ENCODE measurements around the gene ZFAND2A. TPM values are rescaled to one million over a fixed set of nuclear protein-coding genes. Genes with fewer than 3 reads are reported as not detected.
"Not testable (repeated sequence)": the region's sequence is repeated elsewhere in the genome, so short reads cannot be mapped to it uniquely, and the experiment has no call there.

The ZFAND2A gene
- total RNA-seq, 1 experiment from 2014 or later: 14.5 TPM

GRCh38 chr7:1150400-1151002 is 9.5 kb downstream of the ZFAND2A start:
- no peak for TF ChIP-seq ZMAT4 (CRISPR knock-in tag; IDR thresholded peaks at IDR 0.05)
- no peak for TF ChIP-seq FOXP1 (CRISPR knock-in tag; IDR thresholded peaks at IDR 0.05; ENCODE audit: borderline replicate concordance)
- no peak for TF ChIP-seq TEAD1 (CRISPR knock-in tag; IDR thresholded peaks at IDR 0.05)
- no peak for TF ChIP-seq GABPB1 (CRISPR knock-in tag; IDR thresholded peaks at IDR 0.05)
- TF ChIP-seq ZNF671 (CRISPR knock-in tag; IDR thresholded peaks at IDR 0.05): no peak
- TF ChIP-seq ETV6 (CRISPR knock-in tag; IDR thresholded peaks at IDR 0.05): no peak
- TF ChIP-seq RORB (CRISPR knock-in tag; IDR thresholded peaks at IDR 0.05): no peak
- TF ChIP-seq OVOL2 (CRISPR knock-in tag; IDR thresholded peaks at IDR 0.05; ENCODE audit: borderline replicate concordance): no peak
- Mint-ChIP-seq H3K4me1 (no peaks in the 10 kb centered on the region), H3K27ac (no peak overlapping the region), H3K36me3 (peaks cover 21% of the 10 kb centered on the region), H3K4me3 (no peak overlapping the region), H3K27me3 (ENCODE audit: low read depth) (no peaks in the 10 kb centered on the region), H3K9me3 (no peaks in the 10 kb centered on the region)
- POLR2A ChIA-PET: no interaction called here
- ATAC-seq (no peak), DNase-seq (ENCODE audit: low spot score) (no peak)
- CTCF ChIA-PET: no interaction called here

- CTCF ChIA-PET: no interaction called here
- POLR2A ChIA-PET: no interaction called here
- Mint-ChIP-seq H3K4me1 (no peaks in the 10 kb centered on the region), H3K27me3 (ENCODE audit: low read depth) (no peaks in the 10 kb centered on the region), H3K4me3 (no peak overlapping the region), H3K9me3 (no peaks in the 10 kb centered on the region), H3K27ac (no peak overlapping the region), H3K36me3 (peaks cover 15% of the 10 kb centered on the region)
- DNase-seq (ENCODE audit: low spot score): no peak
- ATAC-seq: no peak
- TF ChIP-seq IRF2 (CRISPR knock-in tag; IDR thresholded peaks at IDR 0.05; ENCODE audit: borderline replicate concordance, low read depth) (no peak), STAT6 (CRISPR knock-in tag; conservative IDR thresholded peaks at IDR 0.05; ENCODE audit: low read depth) (no peak), ATF3 (CRISPR knock-in tag; conservative IDR thresholded peaks at IDR 0.05) (no peak), NFATC4 (CRISPR knock-in tag; IDR thresholded peaks at IDR 0.05) (no peak), ZMAT4 (CRISPR knock-in tag; IDR thresholded peaks at IDR 0.05) (no peak), GABPB1 (CRISPR knock-in tag; IDR thresholded peaks at IDR 0.05) (no peak), RORB (CRISPR knock-in tag; IDR thresholded peaks at IDR 0.05) (no peak), ZNF232 (CRISPR knock-in tag; IDR thresholded peaks at IDR 0.05) (no peak), ESRRA (CRISPR knock-in tag; IDR thresholded peaks at IDR 0.05; ENCODE audit: borderline replicate concordance) (no peak), USF2 (CRISPR knock-in tag; IDR thresholded peaks at IDR 0.05) (no peak), FOXJ3 (CRISPR knock-in tag; IDR thresholded peaks at IDR 0.05; ENCODE audit: borderline replicate concordance) (no peak), ATF1 (CRISPR knock-in tag; IDR thresholded peaks at IDR 0.05) (no peak), NFE2L1 (CRISPR knock-in tag; IDR thresholded peaks at IDR 0.05) (no peak), GRHL2 (CRISPR knock-in tag; IDR thresholded peaks at IDR 0.05; ENCODE audit: insufficient replicate concordance, severe bottlenecking) (no peak), NR3C1 (CRISPR knock-in tag; conservative IDR thresholded peaks at IDR 0.05; ENCODE audit: low read depth) (no peak), ZNF138 (CRISPR knock-in tag; conservative IDR thresholded peaks at IDR 0.05) (no peak), CREM (CRISPR knock-in tag; IDR thresholded peaks at IDR 0.05) (no peak)
Observed at GRCh38 chr7:1149351-1149794, 10.6 kb downstream of the ZFAND2A start.

GRCh38 chr7:1147873-1148272 is 12.1 kb downstream of the ZFAND2A start:
- H3K4me1 Mint-ChIP-seq; H3K4me3 Mint-ChIP-seq; H3K27ac Mint-ChIP-seq; H3K9me3 Mint-ChIP-seq; CTCF ChIA-PET; H3K27me3 Mint-ChIP-seq (ENCODE audit: low read depth); ATAC-seq; POLR2A ChIA-PET; DNase-seq (ENCODE audit: low spot score): not testable (repeated sequence)
- H3K36me3 Mint-ChIP-seq: peaks cover 11% of the 10 kb centered on the region

Measured in WTC11 (cell line).